Astrocyte (in vitro differentiated cells and primary cell): ENCODE data around the gene STX4.

Experiments
- CTCF ChIP-seq: IDR thresholded peaks from 2 replicates; pipeline ENCODE4 v1.5.1; 2011; ENCODE audit warnings: low read depth, mild to moderate bottlenecking, inconsistent platforms, low read length, moderate library complexity; ENCODE audit not compliant: insufficient read depth
- EZH2 ChIP-seq: IDR thresholded peaks from 2 replicates; pipeline ENCODE4 v1.6.1; 2012; ENCODE audit warnings: mild to moderate bottlenecking, low read length, inconsistent platforms; ENCODE audit not compliant: insufficient read depth

DNA sequence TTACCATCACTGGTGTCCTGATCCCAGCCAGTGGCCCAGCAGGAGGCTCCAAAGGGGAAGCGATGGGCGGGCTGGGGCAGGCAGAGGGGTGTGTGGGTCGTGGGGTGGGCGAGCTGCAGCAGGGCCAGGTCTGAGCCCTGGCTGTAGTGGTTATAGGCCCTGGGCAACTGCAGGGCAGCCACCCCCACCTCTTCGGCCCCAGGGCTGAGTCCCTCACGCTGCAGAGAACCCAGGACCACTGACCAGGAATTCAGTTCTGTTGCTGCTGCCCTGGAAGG is 53.2 kb downstream of the STX4 start:
- TF ChIP-seq CTCF (no peak), EZH2 (no peak)
